Measurements from ENCODE around the gene PSMD9. TPM values are rescaled to one million over a fixed set of nuclear protein-coding genes. Genes with fewer than 3 reads are reported as not detected.
"Not testable (repeated sequence)": the region's sequence is repeated elsewhere in the genome, so short reads cannot be mapped to it uniquely, and the experiment has no call there.

Gene PSMD9
- total RNA-seq, 2 experiments from 2014 or later: 61.9 to 63.5 TPM

DNA sequence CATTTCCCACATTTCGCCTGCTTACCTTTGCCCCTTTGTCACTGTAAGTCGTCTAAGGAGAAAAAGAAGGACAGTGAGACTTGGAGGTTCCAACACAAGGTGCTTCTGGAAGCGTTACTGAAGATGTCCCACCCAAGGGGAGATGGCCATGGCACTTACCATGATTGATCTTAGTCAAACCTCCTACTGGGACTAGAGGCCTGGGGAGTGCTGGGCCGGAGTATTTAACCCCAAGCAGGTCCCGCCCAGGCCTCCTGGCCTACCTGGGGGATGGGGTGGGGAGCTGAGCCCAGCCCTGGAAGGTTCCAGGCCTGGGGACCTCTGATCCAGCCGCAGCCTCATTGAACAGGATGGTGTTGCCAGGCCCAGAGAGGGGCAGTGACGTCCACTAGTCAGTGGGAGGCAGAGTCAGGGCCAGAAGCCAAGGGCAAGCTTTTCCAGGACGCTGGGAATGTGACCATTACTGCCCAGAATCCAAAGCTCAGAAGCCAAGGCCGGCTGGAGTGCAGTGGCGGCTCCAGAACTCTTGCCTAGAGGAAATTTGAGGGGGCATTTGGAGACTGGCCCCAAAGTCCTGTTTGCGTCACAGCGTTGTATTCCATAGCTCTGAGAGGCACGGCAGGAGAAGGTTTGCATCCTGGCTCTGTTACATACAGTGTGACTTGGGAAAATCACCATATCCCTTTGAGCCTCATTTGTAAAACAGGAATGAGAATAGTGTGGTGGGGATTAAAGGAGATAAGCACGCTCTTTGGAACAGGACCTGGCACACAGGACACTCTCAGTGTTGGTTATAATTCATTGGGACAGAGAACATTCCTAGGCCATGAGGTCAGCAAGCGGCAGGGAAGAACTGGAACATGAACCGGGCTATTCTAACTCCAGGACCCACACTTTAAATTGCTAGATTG, 29.7 kb upstream of the PSMD9 start, which contains the start of gene HPD:
Gene HPD, minus strand, starts transcription at position 198 of the 911 bp plus-strand sequence. Its CDS starts 36 bp downstream, at position 162.
- no peaks in the 10 kb centered on the region for H3K36me3 Mint-ChIP-seq
- H3K4me3 Mint-ChIP-seq: no peak within 1 kb of the TSS
- no peak for DNase-seq
- no peaks in the 10 kb centered on the region for H3K27me3 Mint-ChIP-seq
- ATAC-seq: no peak
- H3K27ac Mint-ChIP-seq: no peak within 1 kb of the TSS
- H3K4me1 Mint-ChIP-seq: peaks cover 5% of the 10 kb centered on the region
- CTCF ChIA-PET: interaction anchor here (1.2 kb wide), 1 partner anchor 31 kb away, joined by 3 read pairs; no protein-coding TSS in a partner anchor
- no peaks in the 10 kb centered on the region for H3K9me3 Mint-ChIP-seq (ENCODE audit: low read depth)

DNA sequence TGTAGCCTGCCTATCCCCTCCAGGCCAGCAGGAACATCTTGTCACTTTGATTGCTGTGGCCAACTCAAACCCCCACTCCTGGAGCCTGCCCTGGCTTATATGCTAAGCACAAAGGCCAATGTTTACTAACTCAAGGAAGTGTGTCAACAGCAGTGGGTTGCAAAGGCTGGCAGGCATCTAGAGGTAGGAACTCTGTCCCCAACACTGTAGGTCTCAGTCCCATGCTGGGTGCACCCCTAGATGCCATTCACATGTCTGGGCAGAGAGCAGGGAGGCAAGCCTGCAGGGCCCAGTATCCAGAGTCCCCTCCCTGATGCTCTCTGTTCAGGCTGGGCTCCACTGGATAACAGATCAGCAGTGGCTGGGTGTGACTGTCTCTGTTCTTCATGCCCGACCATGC, 28.3 kb upstream of the PSMD9 start:
- DNase-seq (no peak), ATAC-seq (no peak)
- CTCF ChIA-PET: interaction anchor here (0.6 to 1.9 kb wide), 2 partner anchors 10 to 88 kb away, joined by 3 to 4 read pairs; no protein-coding TSS in a partner anchor
- Mint-ChIP-seq H3K4me3 (no peak overlapping the region), H3K9me3 (ENCODE audit: low read depth) (no peaks in the 10 kb centered on the region), H3K27ac (no peak overlapping the region), H3K36me3 (no peaks in the 10 kb centered on the region), H3K27me3 (no peaks in the 10 kb centered on the region), H3K4me1 (peaks cover 5% of the 10 kb centered on the region)

DNA sequence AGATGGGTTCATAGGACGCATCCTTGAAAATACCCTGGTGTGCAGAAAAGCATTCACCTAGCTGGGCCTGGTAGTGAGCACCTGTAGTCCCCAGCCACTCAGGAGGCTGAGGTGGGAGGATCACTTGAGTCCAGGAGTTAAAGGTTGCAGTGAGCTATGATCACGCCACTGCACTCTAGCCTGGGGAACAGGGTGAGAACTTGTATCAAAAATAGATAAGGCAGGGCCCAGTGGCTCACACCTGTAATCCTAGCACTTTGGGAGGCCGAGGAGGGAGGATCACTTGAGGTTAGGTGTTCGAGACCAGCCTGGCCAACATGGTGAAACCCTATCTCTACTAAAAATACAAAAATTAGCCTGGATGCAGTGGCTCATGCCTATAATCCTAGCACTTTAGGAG, 27.9 kb upstream of the PSMD9 start:
- not testable (repeated sequence) for H3K9me3 Mint-ChIP-seq (ENCODE audit: low read depth); DNase-seq; H3K36me3 Mint-ChIP-seq; H3K27ac Mint-ChIP-seq; H3K27me3 Mint-ChIP-seq; H3K4me1 Mint-ChIP-seq; H3K4me3 Mint-ChIP-seq; ATAC-seq
- CTCF ChIA-PET: interaction anchor here (0.6 to 2.4 kb wide), 4 partner anchors 10 to 296 kb away, joined by 3 to 7 read pairs (median 4); no protein-coding TSS in a partner anchor

DNA sequence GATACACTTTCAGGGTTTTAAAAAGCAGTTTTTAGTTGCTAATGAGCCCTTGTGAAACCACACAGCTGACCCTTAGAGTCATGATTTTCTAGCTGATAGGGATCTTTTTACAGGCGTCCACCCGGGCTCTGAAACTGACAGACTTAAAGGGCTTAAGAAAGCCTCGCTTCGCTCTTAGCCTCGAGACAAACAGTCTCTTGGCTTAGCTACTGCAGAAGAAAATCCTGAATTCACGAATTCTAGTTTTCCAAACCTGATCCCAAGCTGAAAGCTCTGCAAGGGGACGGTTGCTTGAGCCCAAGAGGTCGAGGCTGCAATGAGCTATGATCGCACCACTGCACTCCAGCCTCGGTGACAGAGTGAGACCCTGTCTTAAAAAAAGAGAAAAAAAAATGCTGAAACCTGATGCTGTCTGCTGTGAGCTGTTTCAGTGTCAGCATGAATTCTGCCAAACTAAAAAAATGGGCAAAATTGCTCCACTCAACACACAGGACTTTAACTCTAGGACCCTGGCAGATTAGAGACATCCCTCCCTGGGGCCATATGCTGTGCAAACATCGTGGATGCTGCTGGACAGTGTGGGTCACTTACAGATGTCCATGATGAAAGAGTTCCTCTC, 26.8 kb upstream of the PSMD9 start:
- Mint-ChIP-seq H3K9me3 (ENCODE audit: low read depth) (no peaks in the 10 kb centered on the region), H3K4me1 (no peaks in the 10 kb centered on the region), H3K4me3 (no peak overlapping the region), H3K27ac (no peak overlapping the region), H3K36me3 (no peaks in the 10 kb centered on the region), H3K27me3 (no peaks in the 10 kb centered on the region)
- no peak for DNase-seq
- CTCF ChIA-PET: interaction anchor here (0.6 to 2.4 kb wide), 4 partner anchors 9 to 297 kb away, joined by 3 to 7 read pairs (median 4); no protein-coding TSS in a partner anchor
- ATAC-seq: no peak

DNA sequence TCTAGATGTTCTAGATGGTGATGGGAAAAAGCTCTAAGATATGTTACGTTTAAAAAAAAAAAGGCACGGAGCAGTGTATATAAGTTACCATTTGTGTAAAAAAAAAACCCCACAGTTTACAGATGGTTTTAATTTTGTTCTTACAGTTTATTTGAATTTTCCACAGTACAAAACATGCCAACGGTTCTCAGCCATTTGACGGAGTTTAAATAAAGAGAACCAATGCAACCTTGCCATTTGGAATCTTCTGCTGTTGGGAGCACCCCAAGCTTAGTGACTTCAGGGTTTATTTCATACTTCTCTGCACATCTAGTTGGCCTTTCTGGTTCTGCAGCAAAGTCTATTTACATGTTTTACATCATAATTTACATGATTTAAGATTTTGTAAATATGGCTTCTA, 22.3 kb upstream of the PSMD9 start:
- Mint-ChIP-seq H3K36me3 (no peaks in the 10 kb centered on the region), H3K4me3 (no peak overlapping the region), H3K27me3 (no peaks in the 10 kb centered on the region), H3K4me1 (no peaks in the 10 kb centered on the region), H3K9me3 (ENCODE audit: low read depth) (no peaks in the 10 kb centered on the region), H3K27ac (no peak overlapping the region)
- no peak for ATAC-seq
- CTCF ChIA-PET: interaction anchor here (0.7 to 1.1 kb wide), 2 partner anchors 8 to 72 kb away, joined by 3 read pairs; no protein-coding TSS in a partner anchor
- DNase-seq: no peak

DNA sequence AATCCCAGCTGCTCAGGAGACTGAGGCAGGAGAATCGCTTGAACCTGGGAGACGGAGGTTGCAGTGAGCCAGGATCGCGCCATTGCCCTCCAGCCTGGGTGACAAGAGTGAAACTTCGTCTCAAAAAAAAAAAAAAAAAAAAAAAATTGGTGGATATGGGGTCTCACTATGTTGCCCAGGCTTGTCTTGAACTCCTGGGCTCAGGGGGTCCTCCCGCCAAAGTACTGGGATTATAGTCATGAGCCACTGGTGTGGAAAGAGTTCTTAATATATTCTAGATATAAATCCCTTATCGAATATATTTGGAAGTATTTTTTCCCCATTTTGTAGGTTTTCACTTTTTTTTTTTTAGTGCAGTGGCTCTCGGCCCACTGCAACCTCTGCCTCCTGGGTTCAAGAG, 19.4 kb upstream of the PSMD9 start:
- not testable (repeated sequence) for H3K36me3 Mint-ChIP-seq; H3K27ac Mint-ChIP-seq; DNase-seq; H3K27me3 Mint-ChIP-seq; H3K4me1 Mint-ChIP-seq; ATAC-seq; H3K9me3 Mint-ChIP-seq (ENCODE audit: low read depth); H3K4me3 Mint-ChIP-seq
- CTCF ChIA-PET: interaction anchor here (1.0 to 1.4 kb wide), 2 partner anchors 19 to 154 kb away, joined by 3 read pairs; partner anchors contain the start of gene PSMD9

DNA sequence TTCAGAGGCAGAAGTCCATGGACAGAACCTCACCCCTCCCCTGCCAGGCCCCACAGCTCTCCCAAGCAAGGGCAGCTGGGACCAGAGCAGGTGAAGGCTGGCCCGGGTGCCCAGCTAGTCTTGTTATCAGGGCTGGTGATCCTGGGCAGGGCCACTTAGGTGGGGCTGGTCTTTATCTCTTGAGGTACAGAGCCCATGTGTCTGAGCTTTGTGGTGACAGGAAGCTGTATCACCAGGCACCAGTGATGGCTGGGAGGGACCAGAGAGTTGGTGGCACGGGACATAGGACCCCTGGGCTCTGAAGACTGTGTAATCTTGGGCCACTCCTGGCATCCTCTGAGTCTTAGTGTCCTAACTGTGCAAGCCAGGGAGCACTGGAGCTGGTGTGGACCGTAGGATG, 17.1 kb upstream of the PSMD9 start:
- Mint-ChIP-seq H3K36me3 (no peaks in the 10 kb centered on the region), H3K9me3 (ENCODE audit: low read depth) (no peaks in the 10 kb centered on the region), H3K4me3 (no peak overlapping the region), H3K27me3 (no peaks in the 10 kb centered on the region), H3K27ac (no peak overlapping the region), H3K4me1 (no peaks in the 10 kb centered on the region)
- DNase-seq (no peak), ATAC-seq (no peak)
- CTCF ChIA-PET: interaction anchor here (0.6 to 1.2 kb wide), 3 partner anchors 10 to 127 kb away, joined by 3 to 4 read pairs (median 3); no protein-coding TSS in a partner anchor

DNA sequence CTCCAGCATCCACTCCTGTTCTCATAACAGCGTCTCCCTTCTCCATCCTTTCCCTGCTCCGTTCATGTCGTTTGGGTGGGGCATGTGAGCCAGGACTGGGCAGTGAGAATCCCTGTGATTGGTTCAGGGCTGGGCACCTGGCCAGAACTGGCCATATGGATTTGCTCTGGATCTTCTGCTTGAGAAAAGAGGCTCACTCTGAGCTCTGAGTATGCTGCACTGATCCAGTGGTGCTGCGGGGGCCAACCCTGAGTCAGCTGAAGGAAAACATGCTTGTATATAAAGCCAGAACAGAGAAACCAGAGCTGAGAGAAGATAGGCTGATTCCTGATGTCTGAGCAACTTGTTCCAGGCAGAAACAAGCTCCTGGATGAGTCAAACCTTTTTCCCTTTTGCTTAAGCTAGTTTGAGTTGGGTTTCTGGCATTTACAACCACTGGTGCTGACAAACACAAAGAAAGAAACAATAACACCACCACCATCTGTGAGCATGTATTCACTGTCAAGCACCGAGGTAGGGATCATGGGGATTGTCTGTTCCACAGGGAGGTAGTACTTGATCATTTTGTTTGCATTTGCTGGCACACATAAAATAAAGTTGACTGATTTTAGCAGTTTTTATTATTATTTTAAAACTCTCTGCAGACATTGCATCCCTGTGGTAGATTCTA, 15.9 kb upstream of the PSMD9 start:
- H3K27ac Mint-ChIP-seq: no peak overlapping the region
- no peaks in the 10 kb centered on the region for H3K9me3 Mint-ChIP-seq (ENCODE audit: low read depth)
- no peak overlapping the region for H3K4me3 Mint-ChIP-seq
- CTCF ChIA-PET: interaction anchor here (0.7 kb wide), 1 partner anchor 300 kb away, joined by 3 read pairs; no protein-coding TSS in a partner anchor
- H3K4me1 Mint-ChIP-seq: no peaks in the 10 kb centered on the region
- H3K36me3 Mint-ChIP-seq: no peaks in the 10 kb centered on the region
- peaks cover under 1% of the 10 kb centered on the region for H3K27me3 Mint-ChIP-seq
- no peak for DNase-seq
- ATAC-seq: no peak

DNA sequence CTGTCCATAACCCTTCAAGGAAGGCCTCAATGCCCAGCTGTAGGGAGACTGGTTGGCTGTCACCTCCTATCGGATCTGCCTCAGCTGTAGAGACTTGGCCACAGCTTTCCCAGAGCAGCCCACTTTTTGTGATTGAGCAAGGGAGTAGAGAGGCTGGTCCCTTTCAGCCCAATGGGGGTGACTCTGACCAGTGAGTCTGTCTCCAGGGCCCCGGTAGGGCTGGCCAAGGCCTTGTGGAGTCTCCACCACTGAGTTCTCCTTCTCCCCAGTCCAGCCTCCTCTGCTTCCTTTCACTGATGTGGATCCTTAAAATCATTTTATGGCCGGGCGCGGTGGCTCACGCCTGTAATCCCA, 15.4 kb upstream of the PSMD9 start:
- no peak for ATAC-seq
- DNase-seq: no peak
- no peaks in the 10 kb centered on the region for H3K9me3 Mint-ChIP-seq (ENCODE audit: low read depth)
- no peaks in the 10 kb centered on the region for H3K36me3 Mint-ChIP-seq
- no peak overlapping the region for H3K4me3 Mint-ChIP-seq
- H3K27me3 Mint-ChIP-seq: peaks cover 3% of the 10 kb centered on the region
- CTCF ChIA-PET: no interaction called here
- no peaks in the 10 kb centered on the region for H3K4me1 Mint-ChIP-seq
- no peak overlapping the region for H3K27ac Mint-ChIP-seq

DNA sequence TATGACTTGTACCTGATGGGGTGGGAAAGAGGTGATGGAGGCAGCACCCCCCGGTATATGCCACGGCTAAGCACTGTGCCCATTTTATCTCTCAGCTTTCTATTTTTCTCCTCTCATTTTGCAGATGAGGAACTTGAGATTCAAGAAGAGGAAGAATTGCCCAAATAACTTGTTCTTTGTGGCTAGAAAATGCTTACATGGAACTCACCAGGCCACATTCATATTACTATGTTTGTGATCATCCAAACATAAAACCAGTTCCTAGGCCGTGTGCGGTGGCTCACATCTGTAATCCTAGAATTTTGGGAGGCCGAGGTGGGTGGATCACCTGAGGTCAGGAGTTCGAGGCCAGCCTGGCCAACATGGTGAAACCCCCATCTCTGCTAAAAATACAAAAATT, 14.5 kb upstream of the PSMD9 start:
- CTCF ChIA-PET: interaction anchor here (1.3 kb wide), 1 partner anchor 44 kb away, joined by 3 read pairs; the partner anchor contains the start of gene CFAP251
- no peak for DNase-seq
- Mint-ChIP-seq H3K4me3 (no peak overlapping the region), H3K27ac (no peak overlapping the region), H3K4me1 (no peaks in the 10 kb centered on the region), H3K36me3 (no peaks in the 10 kb centered on the region), H3K9me3 (ENCODE audit: low read depth) (no peaks in the 10 kb centered on the region), H3K27me3 (peaks cover 3% of the 10 kb centered on the region)
- ATAC-seq: no peak

DNA sequence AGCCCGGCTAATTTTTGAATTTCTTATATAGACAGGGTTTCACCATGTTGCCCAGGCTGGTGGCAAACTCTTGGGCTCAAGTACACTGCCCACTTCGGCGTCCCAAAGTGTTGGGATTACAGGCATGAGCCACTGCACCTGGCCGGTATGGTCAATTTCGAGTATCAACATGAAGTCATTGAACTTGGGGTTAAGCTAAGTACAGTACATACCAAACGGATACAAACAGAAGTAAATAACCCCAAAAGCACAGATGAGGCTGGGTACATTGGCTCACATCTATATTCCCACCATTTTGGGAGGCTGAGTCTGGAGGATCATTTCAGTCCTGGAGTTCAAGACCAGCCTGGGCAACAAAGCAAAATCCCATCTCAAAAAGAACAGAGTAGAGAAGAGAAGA, 13.0 kb upstream of the PSMD9 start:
- no peaks in the 10 kb centered on the region for H3K9me3 Mint-ChIP-seq (ENCODE audit: low read depth)
- no peak for DNase-seq
- no peak overlapping the region for H3K27ac Mint-ChIP-seq
- no peaks in the 10 kb centered on the region for H3K36me3 Mint-ChIP-seq
- H3K27me3 Mint-ChIP-seq: peaks cover 3% of the 10 kb centered on the region
- CTCF ChIA-PET: no interaction called here
- no peak for ATAC-seq
- H3K4me3 Mint-ChIP-seq: no peak overlapping the region
- H3K4me1 Mint-ChIP-seq: no peaks in the 10 kb centered on the region

DNA sequence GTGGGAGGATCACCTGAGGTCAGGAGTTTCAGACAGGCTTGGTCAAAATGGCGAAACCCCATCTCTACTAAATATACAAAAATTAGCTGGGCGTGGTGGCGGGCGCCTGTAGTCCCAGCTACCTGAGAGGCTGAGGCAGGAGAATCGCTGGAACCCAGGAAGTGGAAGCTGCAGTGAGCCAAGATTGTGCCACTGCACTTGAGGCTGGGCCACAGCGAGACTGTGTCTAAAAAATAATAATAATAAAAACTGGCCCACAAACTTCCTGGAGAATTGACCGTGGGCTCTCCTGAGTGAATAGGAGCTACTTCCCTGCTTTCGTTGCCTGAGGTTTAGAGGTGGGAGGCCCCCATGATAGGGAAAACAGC, 12.5 kb upstream of the PSMD9 start:
- H3K36me3 Mint-ChIP-seq; CTCF ChIA-PET; DNase-seq; H3K4me3 Mint-ChIP-seq; H3K9me3 Mint-ChIP-seq (ENCODE audit: low read depth); H3K4me1 Mint-ChIP-seq; ATAC-seq; H3K27ac Mint-ChIP-seq; H3K27me3 Mint-ChIP-seq: not testable (repeated sequence)

DNA sequence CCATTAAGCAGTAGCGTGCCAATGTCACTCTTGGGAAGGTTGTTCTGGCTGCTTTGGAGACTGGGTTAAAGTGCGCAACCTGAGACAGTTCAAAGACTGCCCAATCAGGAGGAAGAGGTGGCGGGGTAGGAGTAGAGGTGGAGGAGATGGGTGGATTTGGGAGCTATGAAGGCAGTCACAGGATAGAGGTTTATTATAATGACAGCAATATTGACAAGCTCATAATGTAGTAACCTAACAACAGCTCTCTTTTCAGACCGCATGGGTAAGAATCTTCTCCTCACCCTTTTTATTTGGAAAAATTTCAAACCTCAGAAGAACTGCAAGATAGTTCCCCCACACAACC, 5.3 kb upstream of the PSMD9 start:
- Mint-ChIP-seq H3K27me3 (peaks cover 8% of the 10 kb centered on the region), H3K4me1 (peaks cover 9% of the 10 kb centered on the region), H3K4me3 (no peak overlapping the region), H3K27ac (no peak overlapping the region), H3K9me3 (ENCODE audit: low read depth) (no peaks in the 10 kb centered on the region), H3K36me3 (no peaks in the 10 kb centered on the region)
- DNase-seq (no peak), ATAC-seq (no peak)
- CTCF ChIA-PET: interaction anchor here (0.5 to 1.4 kb wide), 2 partner anchors 45 to 90 kb away, joined by 3 to 9 read pairs; partner anchors contain the start of gene RHOF
